ENCODE results near the gene ISLR.

Gene ISLR

GRCh38 chr15:74202452-74203401 is 29.2 kb downstream of the ISLR start, which contains the start of gene STRA6 (continued):
- TF ChIP-seq ZSCAN5A (tag by site-specific recombination; IDR thresholded peaks at IDR 0.05) (no peak), SP3 (tag by site-specific recombination; IDR thresholded peaks at IDR 0.05) (peak; percentile 86), BCL11B (tag by site-specific recombination; IDR thresholded peaks at IDR 0.05; ENCODE audit: low read depth) (no peak), YY1 (tag by site-specific recombination; IDR thresholded peaks at IDR 0.05) (no peak), ZFP3 (tag by site-specific recombination; IDR thresholded peaks at IDR 0.05; ENCODE audit: low read depth) (no peak), ZNF2 (tag by site-specific recombination; IDR thresholded peaks at IDR 0.05) (peak; percentile 47; the same call in 1 of the 2 replicates), ZNF768 (tag by site-specific recombination; IDR thresholded peaks at IDR 0.05) (no peak), MYNN (tag by site-specific recombination; IDR thresholded peaks at IDR 0.05; ENCODE audit: borderline replicate concordance) (no peak), ZXDB (tag by site-specific recombination; IDR thresholded peaks at IDR 0.05) (peak; percentile 81; the same call in 1 of the 2 replicates), EGR2 (tag by site-specific recombination; IDR thresholded peaks at IDR 0.05; ENCODE audit: low read depth) (peak; percentile 70), ZNF24 (tag by site-specific recombination; IDR thresholded peaks at IDR 0.05) (0 out of 2 replicates have a peak, but pooled peaks have one; percentile 9), PBX3 (CRISPR knock-in tag; IDR thresholded peaks at IDR 0.05) (no peak), ZNF513 (tag by site-specific recombination; IDR thresholded peaks at IDR 0.05) (no peak), ZNF571 (tag by site-specific recombination; IDR thresholded peaks at IDR 0.05) (no peak), ZNF248 (tag by site-specific recombination; IDR thresholded peaks at IDR 0.05) (no peak), ZNF311 (tag by site-specific recombination; IDR thresholded peaks at IDR 0.05; ENCODE audit: borderline replicate concordance) (no peak), ZNF514 (tag by site-specific recombination; IDR thresholded peaks at IDR 0.05) (no peak), ZNF175 (tag by site-specific recombination; IDR thresholded peaks at IDR 0.05) (no peak), ZNF610 (tag by site-specific recombination; IDR thresholded peaks at IDR 0.05; ENCODE audit: borderline replicate concordance) (no peak), ZNF585B (tag by site-specific recombination; IDR thresholded peaks at IDR 0.05) (no peak), ZNF561 (tag by site-specific recombination; IDR thresholded peaks at IDR 0.05; ENCODE audit: borderline replicate concordance) (peak; percentile 45; the same call in 1 of the 2 replicates)
- TF ChIP-seq, protein P1, sequence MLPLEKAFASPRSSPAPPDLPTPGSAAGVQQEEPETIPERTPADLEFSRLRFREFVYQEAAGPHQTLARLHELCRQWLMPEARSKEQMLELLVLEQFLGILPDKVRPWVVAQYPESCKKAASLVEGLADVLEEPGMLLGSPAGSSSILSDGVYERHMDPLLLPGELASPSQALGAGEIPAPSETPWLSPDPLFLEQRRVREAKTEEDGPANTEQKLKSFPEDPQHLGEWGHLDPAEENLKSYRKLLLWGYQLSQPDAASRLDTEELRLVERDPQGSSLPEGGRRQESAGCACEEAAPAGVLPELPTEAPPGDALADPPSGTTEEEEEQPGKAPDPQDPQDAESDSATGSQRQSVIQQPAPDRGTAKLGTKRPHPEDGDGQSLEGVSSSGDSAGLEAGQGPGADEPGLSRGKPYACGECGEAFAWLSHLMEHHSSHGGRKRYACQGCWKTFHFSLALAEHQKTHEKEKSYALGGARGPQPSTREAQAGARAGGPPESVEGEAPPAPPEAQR (tag by site-specific recombination; IDR thresholded peaks at IDR 0.05): no peak
- TF ChIP-seq, protein P2, sequence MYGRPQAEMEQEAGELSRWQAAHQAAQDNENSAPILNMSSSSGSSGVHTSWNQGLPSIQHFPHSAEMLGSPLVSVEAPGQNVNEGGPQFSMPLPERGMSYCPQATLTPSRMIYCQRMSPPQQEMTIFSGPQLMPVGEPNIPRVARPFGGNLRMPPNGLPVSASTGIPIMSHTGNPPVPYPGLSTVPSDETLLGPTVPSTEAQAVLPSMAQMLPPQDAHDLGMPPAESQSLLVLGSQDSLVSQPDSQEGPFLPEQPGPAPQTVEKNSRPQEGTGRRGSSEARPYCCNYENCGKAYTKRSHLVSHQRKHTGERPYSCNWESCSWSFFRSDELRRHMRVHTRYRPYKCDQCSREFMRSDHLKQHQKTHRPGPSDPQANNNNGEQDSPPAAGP (tag by site-specific recombination; IDR thresholded peaks at IDR 0.05): peak; percentile 81
- TF ChIP-seq, protein P3, sequence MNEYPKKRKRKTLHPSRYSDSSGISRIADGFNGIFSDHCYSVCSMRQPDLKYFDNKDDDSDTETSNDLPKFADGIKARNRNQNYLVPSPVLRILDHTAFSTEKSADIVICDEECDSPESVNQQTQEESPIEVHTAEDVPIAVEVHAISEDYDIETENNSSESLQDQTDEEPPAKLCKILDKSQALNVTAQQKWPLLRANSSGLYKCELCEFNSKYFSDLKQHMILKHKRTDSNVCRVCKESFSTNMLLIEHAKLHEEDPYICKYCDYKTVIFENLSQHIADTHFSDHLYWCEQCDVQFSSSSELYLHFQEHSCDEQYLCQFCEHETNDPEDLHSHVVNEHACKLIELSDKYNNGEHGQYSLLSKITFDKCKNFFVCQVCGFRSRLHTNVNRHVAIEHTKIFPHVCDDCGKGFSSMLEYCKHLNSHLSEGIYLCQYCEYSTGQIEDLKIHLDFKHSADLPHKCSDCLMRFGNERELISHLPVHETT (tag by site-specific recombination; IDR thresholded peaks at IDR 0.05): no peak
- TF ChIP-seq, protein P4, sequence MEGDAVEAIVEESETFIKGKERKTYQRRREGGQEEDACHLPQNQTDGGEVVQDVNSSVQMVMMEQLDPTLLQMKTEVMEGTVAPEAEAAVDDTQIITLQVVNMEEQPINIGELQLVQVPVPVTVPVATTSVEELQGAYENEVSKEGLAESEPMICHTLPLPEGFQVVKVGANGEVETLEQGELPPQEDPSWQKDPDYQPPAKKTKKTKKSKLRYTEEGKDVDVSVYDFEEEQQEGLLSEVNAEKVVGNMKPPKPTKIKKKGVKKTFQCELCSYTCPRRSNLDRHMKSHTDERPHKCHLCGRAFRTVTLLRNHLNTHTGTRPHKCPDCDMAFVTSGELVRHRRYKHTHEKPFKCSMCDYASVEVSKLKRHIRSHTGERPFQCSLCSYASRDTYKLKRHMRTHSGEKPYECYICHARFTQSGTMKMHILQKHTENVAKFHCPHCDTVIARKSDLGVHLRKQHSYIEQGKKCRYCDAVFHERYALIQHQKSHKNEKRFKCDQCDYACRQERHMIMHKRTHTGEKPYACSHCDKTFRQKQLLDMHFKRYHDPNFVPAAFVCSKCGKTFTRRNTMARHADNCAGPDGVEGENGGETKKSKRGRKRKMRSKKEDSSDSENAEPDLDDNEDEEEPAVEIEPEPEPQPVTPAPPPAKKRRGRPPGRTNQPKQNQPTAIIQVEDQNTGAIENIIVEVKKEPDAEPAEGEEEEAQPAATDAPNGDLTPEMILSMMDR (tag by site-specific recombination; IDR thresholded peaks at IDR 0.05): no peak
- TF ChIP-seq, protein P5, sequence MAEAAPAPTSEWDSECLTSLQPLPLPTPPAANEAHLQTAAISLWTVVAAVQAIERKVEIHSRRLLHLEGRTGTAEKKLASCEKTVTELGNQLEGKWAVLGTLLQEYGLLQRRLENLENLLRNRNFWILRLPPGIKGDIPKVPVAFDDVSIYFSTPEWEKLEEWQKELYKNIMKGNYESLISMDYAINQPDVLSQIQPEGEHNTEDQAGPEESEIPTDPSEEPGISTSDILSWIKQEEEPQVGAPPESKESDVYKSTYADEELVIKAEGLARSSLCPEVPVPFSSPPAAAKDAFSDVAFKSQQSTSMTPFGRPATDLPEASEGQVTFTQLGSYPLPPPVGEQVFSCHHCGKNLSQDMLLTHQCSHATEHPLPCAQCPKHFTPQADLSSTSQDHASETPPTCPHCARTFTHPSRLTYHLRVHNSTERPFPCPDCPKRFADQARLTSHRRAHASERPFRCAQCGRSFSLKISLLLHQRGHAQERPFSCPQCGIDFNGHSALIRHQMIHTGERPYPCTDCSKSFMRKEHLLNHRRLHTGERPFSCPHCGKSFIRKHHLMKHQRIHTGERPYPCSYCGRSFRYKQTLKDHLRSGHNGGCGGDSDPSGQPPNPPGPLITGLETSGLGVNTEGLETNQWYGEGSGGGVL (tag by site-specific recombination; IDR thresholded peaks at IDR 0.05): peak; percentile 82

Measured in HEK293 (cell line).